Measurements from ENCODE around the gene SECISBP2. TPM values are rescaled to one million over a fixed set of nuclear protein-coding genes. Genes with fewer than 3 reads are reported as not detected.

Gene SECISBP2
- total RNA-seq, 3 donors from 2014 or later, result 40.5 to 84.7 (median 76.0) TPM

DNA sequence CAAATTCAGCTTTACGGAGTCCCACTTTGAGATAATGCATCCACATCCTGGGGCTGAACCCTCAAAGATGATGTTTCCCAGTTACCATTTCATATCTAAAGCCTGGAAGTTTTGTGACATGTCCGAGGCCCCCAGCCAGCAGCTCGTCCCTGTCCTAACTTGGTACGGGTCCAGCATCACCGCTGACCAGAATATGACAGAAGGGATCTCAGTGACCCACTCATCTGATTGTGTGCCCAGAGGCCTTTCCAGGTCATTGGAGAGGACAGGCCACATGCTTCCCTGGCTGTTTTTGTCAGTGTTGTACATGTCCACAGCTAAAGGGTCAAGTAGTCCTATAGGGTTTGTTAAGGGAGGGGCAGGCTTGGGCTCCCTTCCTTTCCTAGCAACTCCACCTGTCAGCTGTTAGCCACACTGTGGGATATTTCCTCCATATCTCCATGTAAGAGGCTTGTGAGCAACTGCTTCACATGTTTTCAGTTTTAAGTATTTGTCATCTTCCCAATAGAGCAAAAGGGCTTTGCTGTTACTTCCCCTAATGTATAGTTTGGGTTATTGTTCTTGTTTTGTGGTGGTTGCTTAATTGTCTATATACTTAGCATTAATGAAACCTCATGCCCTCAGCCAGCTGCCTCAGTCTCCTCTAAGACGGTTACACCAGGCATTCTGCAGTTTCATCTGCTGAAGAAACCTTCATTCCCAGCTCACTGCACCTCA is 33.4 kb downstream of the SECISBP2 start:
- no peak for TF ChIP-seq POLR2A (IDR thresholded peaks at IDR 0.05)
- TF ChIP-seq POLR2AphosphoS5 (IDR thresholded peaks at IDR 0.05), result no peak
- TF ChIP-seq CTCF (IDR thresholded peaks at IDR 0.05), result no peak
- Histone ChIP-seq H3K27ac (no peak overlapping the region), H3K9me3 (no peaks in the 10 kb centered on the region), H3K4me3 (no peak overlapping the region), H3K4me1 (no peaks in the 10 kb centered on the region), H3K27me3 (no peaks in the 10 kb centered on the region), H3K36me3 (peaks cover 26% of the 10 kb centered on the region)
- no peak for DNase-seq (ENCODE audit: low spot score in 2 of 2)
- intact Hi-C loops (cut with DNase I; ENCODE audit: low total_unique reads), result no loop called here

DNA sequence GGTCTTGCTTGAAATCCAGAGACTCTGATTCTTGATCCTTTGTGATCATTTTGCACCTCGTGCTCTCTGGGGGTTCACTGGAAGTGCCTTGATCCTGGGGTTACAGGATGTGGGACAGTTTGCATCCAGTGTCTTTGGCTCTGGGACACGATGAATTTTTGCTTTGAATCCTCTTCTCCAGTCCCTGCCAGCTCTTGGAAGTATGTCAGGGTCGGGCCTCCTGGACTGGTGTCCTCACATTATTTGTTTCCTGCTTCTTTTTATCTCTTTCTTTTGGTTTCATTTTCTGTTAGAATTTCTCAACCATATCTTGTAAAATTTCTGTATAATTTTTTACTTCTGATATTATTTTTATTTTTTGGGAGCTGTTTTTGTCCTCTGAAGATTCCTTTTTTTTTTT is 34.2 kb downstream of the SECISBP2 start:
- Histone ChIP-seq H3K36me3 (peaks cover 28% of the 10 kb centered on the region), H3K4me1 (no peaks in the 10 kb centered on the region), H3K9me3 (no peaks in the 10 kb centered on the region), H3K27me3 (no peaks in the 10 kb centered on the region), H3K4me3 (no peak overlapping the region), H3K27ac (no peak overlapping the region)
- intact Hi-C loops (cut with DNase I; ENCODE audit: low total_unique reads), result no loop called here
- TF ChIP-seq CTCF (IDR thresholded peaks at IDR 0.05) (no peak), POLR2AphosphoS5 (IDR thresholded peaks at IDR 0.05) (no peak), POLR2A (IDR thresholded peaks at IDR 0.05) (no peak)
- DNase-seq (ENCODE audit: low spot score in 2 of 2), result no peak

- no peak overlapping the region for H3K27ac ChIP-seq
- no peaks in the 10 kb centered on the region for H3K9me3 ChIP-seq
- TF ChIP-seq POLR2AphosphoS5 (IDR thresholded peaks at IDR 0.05) (no peak), POLR2A (IDR thresholded peaks at IDR 0.05) (no peak), CTCF (IDR thresholded peaks at IDR 0.05) (no peak)
- H3K4me3 ChIP-seq, result no peak overlapping the region
- H3K27me3 ChIP-seq, result no peaks in the 10 kb centered on the region
- no peaks in the 10 kb centered on the region for H3K4me1 ChIP-seq
- DNase-seq (ENCODE audit: low spot score in 2 of 2), result no peak
- H3K36me3 ChIP-seq, result peaks cover 33% of the 10 kb centered on the region
- intact Hi-C loops (cut with DNase I; ENCODE audit: low total_unique reads), result no loop called here
These were observed 34.8 kb downstream of the SECISBP2 start for GRCh38 chr9:89352874-89353649.

DNA sequence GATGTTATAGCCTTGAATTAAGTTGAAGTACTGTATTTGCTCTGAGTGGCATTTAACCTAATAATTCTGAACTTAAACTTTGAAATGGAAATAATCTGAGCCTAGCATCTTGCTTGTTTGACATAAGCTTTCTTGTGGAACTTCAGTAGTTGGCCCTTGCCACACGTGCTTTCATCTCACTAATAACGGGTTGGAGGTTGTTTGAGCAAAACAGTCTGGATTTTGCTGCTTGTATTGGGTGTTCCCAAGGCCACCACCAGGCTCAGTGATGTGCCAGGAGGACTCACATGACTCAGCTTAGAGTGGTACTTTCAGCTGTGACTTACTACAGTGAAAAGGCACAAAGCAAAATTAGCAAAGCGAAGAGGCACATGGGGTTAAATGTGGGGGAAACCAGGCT is 35.7 kb downstream of the SECISBP2 start:
- H3K36me3 ChIP-seq, result peaks cover 32% of the 10 kb centered on the region
- no peak overlapping the region for H3K4me3 ChIP-seq
- DNase-seq (ENCODE audit: low spot score in 2 of 2), result no peak
- no peaks in the 10 kb centered on the region for H3K27me3 ChIP-seq
- no peaks in the 10 kb centered on the region for H3K4me1 ChIP-seq
- H3K27ac ChIP-seq, result no peak overlapping the region
- no peak for TF ChIP-seq CTCF (IDR thresholded peaks at IDR 0.05)
- no peak for TF ChIP-seq POLR2A (IDR thresholded peaks at IDR 0.05)
- TF ChIP-seq POLR2AphosphoS5 (IDR thresholded peaks at IDR 0.05), result no peak
- no peaks in the 10 kb centered on the region for H3K9me3 ChIP-seq
- intact Hi-C loops (cut with DNase I; ENCODE audit: low total_unique reads), result no loop called here

DNA sequence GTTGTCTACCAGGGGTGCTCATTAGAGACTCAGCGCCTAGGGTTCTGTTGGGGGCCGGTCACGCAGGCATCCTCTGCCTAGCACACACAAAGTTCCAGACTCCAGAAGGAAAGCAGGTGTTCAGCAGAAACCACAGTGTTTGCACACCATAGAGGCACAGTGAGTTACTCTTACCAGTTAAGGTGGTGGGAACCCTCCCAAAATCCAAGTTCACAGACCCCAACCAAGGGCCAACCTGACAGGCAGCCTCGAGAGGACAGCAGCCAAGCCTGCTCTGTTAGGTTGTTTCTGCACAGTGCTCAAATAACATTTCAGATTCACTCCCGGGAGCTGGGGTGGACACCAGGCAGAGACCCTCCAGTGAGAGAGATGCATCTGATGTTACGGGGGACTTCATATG is 36.2 kb downstream of the SECISBP2 start:
- TF ChIP-seq POLR2AphosphoS5 (IDR thresholded peaks at IDR 0.05) (no peak), POLR2A (IDR thresholded peaks at IDR 0.05) (no peak), CTCF (IDR thresholded peaks at IDR 0.05) (no peak)
- Histone ChIP-seq H3K27ac (no peak overlapping the region), H3K9me3 (no peaks in the 10 kb centered on the region), H3K4me3 (no peak overlapping the region), H3K27me3 (no peaks in the 10 kb centered on the region), H3K4me1 (no peaks in the 10 kb centered on the region), H3K36me3 (peaks cover 32% of the 10 kb centered on the region)
- no peak for DNase-seq (ENCODE audit: low spot score in 2 of 2)
- intact Hi-C loops (cut with DNase I; ENCODE audit: low total_unique reads), result no loop called here

Data from breast epithelium (tissue), 4 donors.